Choroid plexus epithelial cell (primary cell): ENCODE measurements around the gene BTBD7.

Experiments used
- DNase-seq: peaks from one replicate; pipeline ENCODE4 v3.0.0-alpha.2; 2010; ENCODE audit warnings: low read depth
- H3K4me3 ChIP-seq: 2 replicates; pipeline ENCODE4 v1.5.1; 2011; ENCODE audit warnings: low read depth, mild to moderate bottlenecking, control low read depth, low read length, moderate library complexity
- CTCF ChIP-seq: conservative IDR thresholded peaks from 2 replicates; pipeline ENCODE4 v1.5.1; 2011; ENCODE audit warnings: low read depth, mild to moderate bottlenecking, control low read depth, inconsistent platforms, low read length, moderate library complexity

The BTBD7 gene

GRCh38 chr14:93328546-93328945 is 4.3 kb downstream of the BTBD7 start:
- H3K4me3 ChIP-seq = no peak overlapping the region
- no peak for TF ChIP-seq CTCF
- no peak for DNase-seq

- no peak for TF ChIP-seq CTCF
- H3K4me3 ChIP-seq = no peak overlapping the region
- DNase-seq = no peak
These were observed 6.6 kb downstream of the BTBD7 start for GRCh38 chr14:93326196-93326595.

- no peak for DNase-seq
- no peak for TF ChIP-seq CTCF
- H3K4me3 ChIP-seq = no peak overlapping the region
These were observed 9.1 kb downstream of the BTBD7 start for GRCh38 chr14:93323600-93324174.

GRCh38 chr14:93322929-93323599 is 9.8 kb downstream of the BTBD7 start:
- no peak overlapping the region for H3K4me3 ChIP-seq
- no peak for TF ChIP-seq CTCF
- no peak for DNase-seq

- H3K4me3 ChIP-seq = no peak overlapping the region
- peak; percentile 52 for DNase-seq
- no peak for TF ChIP-seq CTCF
These were observed 12.3 kb downstream of the BTBD7 start for GRCh38 chr14:93320489-93320888.

- TF ChIP-seq CTCF = no peak
- no peak for DNase-seq
- H3K4me3 ChIP-seq = no peak overlapping the region
These were observed 12.9 kb downstream of the BTBD7 start for GRCh38 chr14:93319958-93320357.

- no peak for TF ChIP-seq CTCF
- no peak overlapping the region for H3K4me3 ChIP-seq
These were observed 13.3 kb downstream of the BTBD7 start for GRCh38 chr14:93319494-93319893.

More at GRCh38 chr14:93319494-93319893, 13.3 kb downstream of the BTBD7 start:
- DNase-seq = no peak
